NT2/D1 (cell line): Measurements from ENCODE around the gene COL21A1.

ENCODE experiments used
- DNase-seq: peaks from one replicate; pipeline ENCODE4 v3.0.0-alpha.2; 2011; ENCODE audit warnings: low read depth, low spot score
- H3K27me3 ChIP-seq: 2 replicates; pipeline ENCODE4 v1.6.0; 2011; ENCODE audit warnings: mild to moderate bottlenecking; ENCODE audit not compliant: insufficient read length, insufficient read depth
- H3K36me3 ChIP-seq: 2 replicates; pipeline ENCODE4 v1.6.1; 2011; ENCODE audit warnings: mild to moderate bottlenecking, low read length, mixed read lengths; ENCODE audit not compliant: insufficient read depth, insufficient read length
- H3K4me1 ChIP-seq: 2 replicates; pipeline ENCODE4 v1.5.1; 2011; ENCODE audit not compliant: insufficient read depth, insufficient read length
- H3K4me3 ChIP-seq: 2 replicates; pipeline ENCODE4 v1.5.1; 2011; ENCODE audit warnings: low read depth; ENCODE audit not compliant: insufficient read length
- H3K9ac ChIP-seq: 2 replicates; pipeline ENCODE4 v1.6.0; 2011; ENCODE audit warnings: low read depth; ENCODE audit not compliant: insufficient read length
- H3K9me3 ChIP-seq: 2 replicates; pipeline ENCODE4 v1.5.1; 2011; ENCODE audit warnings: mild to moderate bottlenecking, low read length; ENCODE audit not compliant: insufficient read depth
- SUZ12 ChIP-seq: IDR thresholded peaks from 2 replicates; pipeline ENCODE4 v1.6.1; 2011; ENCODE audit not compliant: insufficient read length, insufficient read depth; ENCODE audit errors: extremely low read depth
- YY1 ChIP-seq: IDR thresholded peaks from 2 replicates; pipeline ENCODE4 v1.6.1; 2011; ENCODE audit not compliant: insufficient read length, insufficient read depth
- ZNF274 ChIP-seq: IDR thresholded peaks from 2 replicates; pipeline ENCODE4 v1.6.1; 2011; ENCODE audit warnings: mild to moderate bottlenecking, low read depth, low read length

The COL21A1 gene

DNA sequence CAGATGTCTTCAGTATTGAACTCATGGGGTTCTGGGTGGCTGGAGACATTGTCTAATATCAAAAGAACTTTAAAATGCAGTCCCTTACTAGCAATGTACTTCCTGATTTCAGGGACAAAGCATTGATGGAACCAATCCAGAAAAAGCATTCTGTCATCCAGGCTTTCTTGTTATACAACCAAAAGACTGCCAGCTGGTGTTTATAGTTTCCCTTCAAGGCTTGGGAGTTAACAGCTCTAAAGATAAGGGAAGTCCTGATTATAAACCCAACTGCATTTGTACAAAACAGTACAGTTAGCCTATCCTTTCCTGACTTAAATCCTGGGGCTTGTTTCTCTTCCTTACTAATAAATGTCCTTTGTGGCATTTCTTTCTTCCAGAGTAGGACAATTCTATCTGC, 160.0 kb downstream of the COL21A1 start:
- DNase-seq = no peak
- no peak overlapping the region for H3K9ac ChIP-seq
- no peaks in the 10 kb centered on the region for H3K27me3 ChIP-seq
- TF ChIP-seq YY1 = no peak
- no peak for TF ChIP-seq SUZ12
- no peak for TF ChIP-seq ZNF274
- H3K9me3 ChIP-seq = peaks cover 3% of the 10 kb centered on the region; the same call in 1 of the 2 replicates
- no peaks in the 10 kb centered on the region for H3K4me1 ChIP-seq
- no peak overlapping the region for H3K4me3 ChIP-seq
- H3K36me3 ChIP-seq = no peaks in the 10 kb centered on the region

DNA sequence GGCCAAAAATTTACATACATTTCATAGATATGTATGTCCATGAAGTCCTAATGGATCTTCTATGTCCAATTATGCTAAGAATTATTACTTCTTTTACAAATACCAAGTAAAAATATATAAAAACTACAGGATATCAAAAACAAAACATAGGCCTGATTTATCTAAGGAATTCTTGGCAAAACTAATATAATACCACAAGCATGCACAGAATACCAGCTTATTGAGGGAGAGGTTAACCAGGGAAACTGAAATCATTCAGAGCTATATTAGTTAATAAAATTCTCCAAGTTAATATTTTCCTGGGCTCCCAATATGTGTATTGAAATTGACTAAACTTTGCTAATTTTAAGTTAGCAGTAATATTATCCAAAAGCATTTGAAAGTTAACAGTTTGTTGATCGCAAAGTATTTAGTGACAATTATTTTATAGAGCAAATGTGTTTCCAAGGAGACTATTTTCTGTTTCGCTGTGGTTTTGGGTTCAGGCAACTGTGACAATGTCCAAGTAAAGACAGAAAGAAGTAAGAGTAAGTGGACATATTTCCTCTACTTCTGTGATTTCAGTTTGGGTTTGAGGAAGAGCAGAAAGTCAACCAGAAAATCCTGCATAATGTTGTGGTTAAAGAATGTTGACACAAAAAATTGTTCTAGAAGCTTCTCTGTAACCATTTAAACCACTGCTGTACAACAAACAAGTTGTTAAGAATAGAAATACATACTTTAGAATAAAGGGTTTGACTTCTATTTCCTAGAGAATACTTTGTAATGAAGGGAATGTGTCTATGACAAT, 167.4 kb downstream of the COL21A1 start:
- Histone ChIP-seq H3K9ac (no peak overlapping the region), H3K4me1 (no peaks in the 10 kb centered on the region), H3K36me3 (no peaks in the 10 kb centered on the region), H3K9me3 (peaks cover 6% of the 10 kb centered on the region; the same call in 1 of the 2 replicates), H3K4me3 (no peak overlapping the region), H3K27me3 (no peaks in the 10 kb centered on the region)
- no peak for TF ChIP-seq YY1
- no peak for TF ChIP-seq SUZ12
- no peak for DNase-seq

DNA sequence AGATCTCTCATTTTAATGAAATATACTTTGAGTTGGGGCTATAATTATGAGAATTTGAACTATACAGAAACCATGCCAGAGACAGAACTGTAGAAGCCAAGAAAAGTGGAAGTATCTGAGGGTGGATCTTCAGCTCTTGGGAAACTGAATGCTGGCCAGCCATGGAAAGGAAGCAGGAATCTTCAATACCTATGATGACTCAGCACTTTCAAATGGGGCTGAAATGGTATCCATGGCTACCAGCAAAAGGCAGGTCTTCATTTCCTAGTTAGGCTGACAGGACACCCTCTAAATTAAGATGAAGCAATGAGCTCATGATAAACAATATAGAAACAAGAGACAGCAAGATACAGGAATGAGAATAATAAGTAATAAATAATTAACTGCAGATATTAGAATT, 171.3 kb downstream of the COL21A1 start:
- Histone ChIP-seq H3K36me3 (no peaks in the 10 kb centered on the region), H3K27me3 (no peaks in the 10 kb centered on the region), H3K4me1 (no peaks in the 10 kb centered on the region), H3K4me3 (no peak overlapping the region), H3K9ac (no peak overlapping the region), H3K9me3 (peaks cover 6% of the 10 kb centered on the region; the same call in 1 of the 2 replicates)
- peak; percentile 15 for DNase-seq
- no peak for TF ChIP-seq ZNF274
- no peak for TF ChIP-seq YY1
- no peak for TF ChIP-seq SUZ12

GRCh38 chr6:56073761-56074160, 173.6 kb downstream of the COL21A1 start:
- TF ChIP-seq ZNF274 = no peak
- no peak for TF ChIP-seq SUZ12
- no peak for TF ChIP-seq YY1
- DNase-seq = no peak

GRCh38 chr6:56073315-56073714, 174.1 kb downstream of the COL21A1 start:
- Histone ChIP-seq H3K27me3 (no peaks in the 10 kb centered on the region), H3K9ac (no peak overlapping the region), H3K4me3 (no peak overlapping the region), H3K36me3 (no peaks in the 10 kb centered on the region), H3K9me3 (peaks cover 6% of the 10 kb centered on the region; the same call in 1 of the 2 replicates), H3K4me1 (no peaks in the 10 kb centered on the region)
- DNase-seq = no peak
- no peak for TF ChIP-seq SUZ12
- TF ChIP-seq ZNF274 = no peak
- no peak for TF ChIP-seq YY1

More at GRCh38 chr6:56073761-56074160, 173.6 kb downstream of the COL21A1 start:
- H3K27me3 ChIP-seq = no peaks in the 10 kb centered on the region
- no peaks in the 10 kb centered on the region for H3K4me1 ChIP-seq
- peaks cover 6% of the 10 kb centered on the region; the same call in 1 of the 2 replicates for H3K9me3 ChIP-seq
- H3K36me3 ChIP-seq = no peaks in the 10 kb centered on the region
- no peak overlapping the region for H3K4me3 ChIP-seq
- H3K9ac ChIP-seq = no peak overlapping the region

- Histone ChIP-seq H3K4me1 (no peaks in the 10 kb centered on the region), H3K9me3 (peaks cover 6% of the 10 kb centered on the region; the same call in 1 of the 2 replicates), H3K4me3 (no peak overlapping the region), H3K27me3 (no peaks in the 10 kb centered on the region), H3K36me3 (no peaks in the 10 kb centered on the region), H3K9ac (no peak overlapping the region)
- no peak for DNase-seq
- TF ChIP-seq ZNF274 = no peak
- TF ChIP-seq SUZ12 = no peak
- no peak for TF ChIP-seq YY1
Measured at GRCh38 chr6:56072856-56073255, 174.5 kb downstream of the COL21A1 start.

GRCh38 chr6:56065408-56065807, 182.0 kb downstream of the COL21A1 start:
- Histone ChIP-seq H3K9ac (no peak overlapping the region), H3K4me3 (no peak overlapping the region), H3K36me3 (no peaks in the 10 kb centered on the region), H3K27me3 (no peaks in the 10 kb centered on the region), H3K9me3 (no peaks in the 10 kb centered on the region), H3K4me1 (no peaks in the 10 kb centered on the region)
- TF ChIP-seq ZNF274 (no peak), YY1 (no peak), SUZ12 (no peak)
- no peak for DNase-seq
